Progenitor cell of endocrine pancreas (in vitro differentiated cells): ENCODE measurements around the gene ACSF3. TPM values are rescaled to one million over a fixed set of nuclear protein-coding genes. Genes with fewer than 3 reads are reported as not detected.

ENCODE experiments used
- DNase-seq: peaks from one replicate; pipeline ENCODE4 v3.0.0; 2021; ENCODE audit warnings: low spot score; ENCODE audit not compliant: unreplicated experiment
- H3K27ac Mint-ChIP-seq: 2 replicates; pipeline ENCODE4 v1.8.0; 2021; ENCODE audit warnings: mild to moderate bottlenecking, moderate library complexity, mixed read lengths
- H3K27me3 Mint-ChIP-seq: 2 replicates; pipeline ENCODE4 v1.8.0; 2021; ENCODE audit warnings: mixed read lengths
- H3K36me3 Mint-ChIP-seq: 2 replicates; pipeline ENCODE4 v1.8.0; 2022; ENCODE audit warnings: mixed read lengths; ENCODE audit not compliant: insufficient read depth
- H3K4me1 Mint-ChIP-seq: 2 replicates; pipeline ENCODE4 v1.8.0; 2021; ENCODE audit warnings: low read depth, mixed read lengths
- H3K4me3 Mint-ChIP-seq: 2 replicates; pipeline ENCODE4 v1.8.0; 2021; ENCODE audit warnings: low read depth, mild to moderate bottlenecking, moderate library complexity, mixed read lengths
- H3K9me3 Mint-ChIP-seq: 2 replicates; pipeline ENCODE4 v1.8.0; 2021; ENCODE audit warnings: low read depth, mixed read lengths
- CTCF ChIP-seq: fragments of 200-600 bp; sonication (generic); IDR thresholded peaks from one replicate; pipeline ENCODE4 v1.5.0; 2021; ENCODE audit warnings: antibody characterized with exemption, mild to moderate bottlenecking; ENCODE audit not compliant: unreplicated experiment
- total RNA-seq: library from RNA; stranded (reverse); gene quantifications from 2 replicates; pipeline ENCODE4 v1.2.1, GENCODE V29; 2021

ACSF3 gene
- total RNA-seq, 1 donor from 2014 or later: 31.3 TPM

GRCh38 chr16:89113661-89114060 is 20.0 kb downstream of the ACSF3 start:
- Mint-ChIP-seq H3K9me3 (no peaks in the 10 kb centered on the region), H3K36me3 (peaks cover 14% of the 10 kb centered on the region), H3K27ac (no peak overlapping the region), H3K4me3 (no peak overlapping the region), H3K4me1 (no peaks in the 10 kb centered on the region), H3K27me3 (no peaks in the 10 kb centered on the region)
- TF ChIP-seq CTCF: no peak
- no peak for DNase-seq

GRCh38 chr16:89114159-89114981 is 20.7 kb downstream of the ACSF3 start:
- H3K9me3 Mint-ChIP-seq: no peaks in the 10 kb centered on the region
- TF ChIP-seq CTCF: no peak
- H3K27me3 Mint-ChIP-seq: no peaks in the 10 kb centered on the region
- H3K4me3 Mint-ChIP-seq: no peak overlapping the region
- H3K36me3 Mint-ChIP-seq: peaks cover 14% of the 10 kb centered on the region
- DNase-seq: no peak
- H3K27ac Mint-ChIP-seq: no peak overlapping the region
- H3K4me1 Mint-ChIP-seq: no peaks in the 10 kb centered on the region

- Mint-ChIP-seq H3K27ac (peak overlapping the region; percentile 60), H3K4me3 (no peak overlapping the region), H3K27me3 (no peaks in the 10 kb centered on the region), H3K9me3 (no peaks in the 10 kb centered on the region), H3K36me3 (peaks cover 11% of the 10 kb centered on the region), H3K4me1 (no peaks in the 10 kb centered on the region)
- no peak for DNase-seq
- TF ChIP-seq CTCF: no peak
These were observed 21.7 kb downstream of the ACSF3 start for GRCh38 chr16:89115216-89115861.

- no peak for TF ChIP-seq CTCF
- Mint-ChIP-seq H3K36me3 (peaks cover 11% of the 10 kb centered on the region), H3K27me3 (no peaks in the 10 kb centered on the region), H3K4me1 (no peaks in the 10 kb centered on the region), H3K9me3 (no peaks in the 10 kb centered on the region), H3K27ac (no peak overlapping the region), H3K4me3 (no peak overlapping the region)
- no peak for DNase-seq
These were observed 22.9 kb downstream of the ACSF3 start for GRCh38 chr16:89116341-89117226.

- Mint-ChIP-seq H3K9me3 (no peaks in the 10 kb centered on the region), H3K27ac (no peak overlapping the region), H3K4me3 (no peak overlapping the region), H3K36me3 (peaks cover 11% of the 10 kb centered on the region), H3K27me3 (no peaks in the 10 kb centered on the region), H3K4me1 (no peaks in the 10 kb centered on the region)
- no peak for TF ChIP-seq CTCF
- no peak for DNase-seq
These were observed 23.7 kb downstream of the ACSF3 start for GRCh38 chr16:89117227-89117974.
